Jurkat, Clone E6-1 (cell line): ENCODE results near the gene LRP1B.
"Not testable (repeated sequence)": the region's sequence is repeated elsewhere in the genome, so short reads cannot be mapped to it uniquely, and the experiment has no call there.

Experiments
- DNase-seq: peaks from one replicate; pipeline ENCODE4 v3.0.0-alpha.2; 2011; ENCODE audit warnings: low read depth, low spot score
- H3K4me3 ChIP-seq: 2 replicates; pipeline ENCODE4 v1.5.1; 2011; ENCODE audit warnings: mild to moderate bottlenecking, low read length, control low read depth, moderate library complexity

The LRP1B gene

GRCh38 chr2:140698636-140699035 is 1432.2 kb downstream of the LRP1B start:
- DNase-seq, result no peak
- no peak overlapping the region for H3K4me3 ChIP-seq

GRCh38 chr2:140696449-140696848 is 1434.4 kb downstream of the LRP1B start:
- no peak for DNase-seq
- H3K4me3 ChIP-seq, result no peak overlapping the region

- H3K4me3 ChIP-seq, result no peak overlapping the region
- DNase-seq, result no peak
Measured at GRCh38 chr2:140695155-140695554, 1435.7 kb downstream of the LRP1B start.

GRCh38 chr2:140687825-140688224 is 1443.0 kb downstream of the LRP1B start:
- no peak for DNase-seq
- H3K4me3 ChIP-seq, result no peak overlapping the region

- no peak overlapping the region for H3K4me3 ChIP-seq
- no peak for DNase-seq
Measured at GRCh38 chr2:140683658-140684057, 1447.2 kb downstream of the LRP1B start.

GRCh38 chr2:140680862-140681261 is 1450.0 kb downstream of the LRP1B start:
- DNase-seq, result no peak
- H3K4me3 ChIP-seq, result no peak overlapping the region

- no peak overlapping the region for H3K4me3 ChIP-seq
- no peak for DNase-seq
Measured at GRCh38 chr2:140679752-140680151, 1451.1 kb downstream of the LRP1B start.

GRCh38 chr2:140669911-140670310 is 1460.9 kb downstream of the LRP1B start:
- DNase-seq, result no peak
- no peak overlapping the region for H3K4me3 ChIP-seq

GRCh38 chr2:140667203-140667602 is 1463.6 kb downstream of the LRP1B start:
- DNase-seq, result no peak
- no peak overlapping the region for H3K4me3 ChIP-seq

GRCh38 chr2:140662504-140662903 is 1468.3 kb downstream of the LRP1B start:
- no peak for DNase-seq
- no peak overlapping the region for H3K4me3 ChIP-seq

GRCh38 chr2:140658760-140659692 is 1471.8 kb downstream of the LRP1B start:
- DNase-seq, result no peak
- no peak overlapping the region for H3K4me3 ChIP-seq

- no peak for DNase-seq
- no peak overlapping the region for H3K4me3 ChIP-seq
Measured at GRCh38 chr2:140657657-140658056, 1473.2 kb downstream of the LRP1B start.

GRCh38 chr2:140654565-140654964 is 1476.3 kb downstream of the LRP1B start:
- no peak for DNase-seq
- H3K4me3 ChIP-seq, result no peak overlapping the region

GRCh38 chr2:140650825-140651224 is 1480.0 kb downstream of the LRP1B start:
- H3K4me3 ChIP-seq, result no peak overlapping the region
- no peak for DNase-seq

- DNase-seq, H3K4me3 ChIP-seq: not testable (repeated sequence)
Measured at GRCh38 chr2:140650134-140650533, 1480.7 kb downstream of the LRP1B start.

GRCh38 chr2:140648393-140648792 is 1482.4 kb downstream of the LRP1B start:
- no peak overlapping the region for H3K4me3 ChIP-seq
- DNase-seq, result no peak

GRCh38 chr2:140643761-140644187 is 1487.0 kb downstream of the LRP1B start:
- no peak overlapping the region for H3K4me3 ChIP-seq
- DNase-seq, result no peak

GRCh38 chr2:140641163-140641562 is 1489.7 kb downstream of the LRP1B start:
- DNase-seq, result no peak
- H3K4me3 ChIP-seq, result no peak overlapping the region

- H3K4me3 ChIP-seq, result no peak overlapping the region
- DNase-seq, result no peak
Measured at GRCh38 chr2:140639628-140640027, 1491.2 kb downstream of the LRP1B start.

GRCh38 chr2:140630557-140630956 is 1500.3 kb downstream of the LRP1B start:
- no peak overlapping the region for H3K4me3 ChIP-seq
- no peak for DNase-seq

- H3K4me3 ChIP-seq, result no peak overlapping the region
- no peak for DNase-seq
Measured at GRCh38 chr2:140627885-140628284, 1502.9 kb downstream of the LRP1B start.
